Measurements from ENCODE around the gene CTCF.

CTCF gene

GRCh38 chr16:67548265-67549126 lies 13.8 kb upstream of the CTCF start:
- DNase-seq (ENCODE audit: low spot score): no peak

GRCh38 chr16:67549240-67549639 lies 13.1 kb upstream of the CTCF start:
- DNase-seq (ENCODE audit: low spot score): no peak

- DNase-seq (ENCODE audit: low spot score): no peak
These were observed 12.4 kb upstream of the CTCF start for GRCh38 chr16:67549936-67550335.

- DNase-seq (ENCODE audit: low spot score): no peak
These were observed 11.2 kb upstream of the CTCF start for GRCh38 chr16:67551091-67551490.

GRCh38 chr16:67551972-67552371 lies 10.4 kb upstream of the CTCF start:
- DNase-seq (ENCODE audit: low spot score): no peak

GRCh38 chr16:67552476-67552875 lies 9.8 kb upstream of the CTCF start:
- no peak for DNase-seq (ENCODE audit: low spot score)

- DNase-seq (ENCODE audit: low spot score): peak; percentile 32
These were observed 6.5 kb upstream of the CTCF start for GRCh38 chr16:67555795-67556212.

GRCh38 chr16:67558859-67559258 lies 3.5 kb upstream of the CTCF start:
- DNase-seq (ENCODE audit: low spot score): no peak

- DNase-seq (ENCODE audit: low spot score): no peak
These were observed 1.4 kb upstream of the CTCF start for GRCh38 chr16:67560827-67561342.

- no peak for DNase-seq (ENCODE audit: low spot score)
These were observed 864 bp upstream of the CTCF start for GRCh38 chr16:67561501-67561823.

- DNase-seq (ENCODE audit: low spot score): peak; percentile 95
These were observed 351 bp upstream of the CTCF start for GRCh38 chr16:67561824-67562525.

GRCh38 chr16:67562918-67563707 lies 787 bp downstream of the CTCF start:
- peak; percentile 66 for DNase-seq (ENCODE audit: low spot score)

- DNase-seq (ENCODE audit: low spot score): peak; percentile 34
These were observed 1.6 kb downstream of the CTCF start for GRCh38 chr16:67563708-67564468.

- DNase-seq (ENCODE audit: low spot score): no peak
These were observed 3.3 kb downstream of the CTCF start for GRCh38 chr16:67565470-67566100.

- no peak for DNase-seq (ENCODE audit: low spot score)
These were observed 9.1 kb downstream of the CTCF start for GRCh38 chr16:67571464-67571863.

GRCh38 chr16:67571981-67572431 lies 9.7 kb downstream of the CTCF start:
- DNase-seq (ENCODE audit: low spot score): no peak

- DNase-seq (ENCODE audit: low spot score): no peak
These were observed 17.4 kb downstream of the CTCF start for GRCh38 chr16:67579686-67580085.

GRCh38 chr16:67580202-67580601 lies 17.9 kb downstream of the CTCF start:
- no peak for DNase-seq (ENCODE audit: low spot score)

GRCh38 chr16:67593288-67593687 lies 31.0 kb downstream of the CTCF start:
- DNase-seq (ENCODE audit: low spot score): no peak

- no peak for DNase-seq (ENCODE audit: low spot score)
These were observed 31.4 kb downstream of the CTCF start for GRCh38 chr16:67593701-67594100.

- DNase-seq (ENCODE audit: low spot score): no peak
These were observed 32.1 kb downstream of the CTCF start for GRCh38 chr16:67594256-67594915.
